Keratinocyte (primary cell): ENCODE data around the gene AKNA. TPM values are rescaled to one million over a fixed set of nuclear protein-coding genes. Genes with fewer than 3 reads are reported as not detected.

Experiments
- DNase-seq: peaks from one replicate; pipeline ENCODE4 v3.0.0-alpha.2; 2011; ENCODE audit warnings: low read depth, missing footprints, low spot score
- FAIRE-seq: peaks from 2 replicates; lab custom pipeline; 2011; peaks lifted over from hg19 to GRCh38; lab: Jason Lieb, UNC
- H2AFZ ChIP-seq: 2 replicates; pipeline ENCODE4 v1.6.0; 2012; ENCODE audit warnings: low read length, control low read depth, inconsistent platforms; ENCODE audit not compliant: control insufficient read depth
- H3K27ac ChIP-seq: 2 replicates; pipeline ENCODE4 v1.5.1; 2011; ENCODE audit warnings: low read length; ENCODE audit not compliant: control insufficient read depth, insufficient read depth
- H3K27me3 ChIP-seq: 3 replicates; pipeline ENCODE4 v1.6.0; 2011; ENCODE audit warnings: low read length; ENCODE audit not compliant: control insufficient read depth, insufficient read depth; ENCODE audit errors: extremely low read depth
- H3K36me3 ChIP-seq, 2 experiments: 2 replicates in 1 of 2; 3 replicates in 1 of 2; pipeline ENCODE4 v1.5.1; 2011; ENCODE audit warnings: low read length in 2 of 2, mild to moderate bottlenecking in 1 of 2; ENCODE audit not compliant: control insufficient read depth in 2 of 2, insufficient read depth in 2 of 2; ENCODE audit errors: extremely low read depth in 1 of 2
- H3K4me1 ChIP-seq: 3 replicates; pipeline ENCODE4 v1.5.1; 2011; ENCODE audit warnings: low read length; ENCODE audit not compliant: control insufficient read depth, insufficient read depth; ENCODE audit errors: extremely low read depth
- H3K4me2 ChIP-seq: 3 replicates; pipeline ENCODE4 v1.6.0; 2011; ENCODE audit warnings: low read depth, low read length; ENCODE audit not compliant: control insufficient read depth, insufficient read depth; ENCODE audit errors: extremely low read depth
- H3K4me3 ChIP-seq, 3 experiments: fragments of 200-600 bp in 1 of 3; sonication (generic) in 1 of 3; 2 replicates in 2 of 3; 3 replicates in 1 of 3; pipeline ENCODE4 v1.5.1; 2011 to 2016; ENCODE audit warnings: low read length in 3 of 3, mild to moderate bottlenecking in 3 of 3, control low read depth in 2 of 3, inconsistent platforms in 1 of 3, low read depth in 1 of 3, mixed read lengths in 1 of 3, mixed run types in 1 of 3, moderate library complexity in 1 of 3; ENCODE audit not compliant: control insufficient read depth in 2 of 3, insufficient read depth in 2 of 3; ENCODE audit errors: extremely low read depth in 1 of 3
- H3K79me2 ChIP-seq: 2 replicates; pipeline ENCODE4 v1.6.0; 2012; ENCODE audit warnings: low read length; ENCODE audit not compliant: control insufficient read depth, insufficient read depth
- H3K9ac ChIP-seq: 3 replicates; pipeline ENCODE4 v1.6.0; 2011; ENCODE audit warnings: low read length; ENCODE audit not compliant: control insufficient read depth, insufficient read depth; ENCODE audit errors: extremely low read depth
- H3K9me1 ChIP-seq: 3 replicates; pipeline ENCODE4 v1.6.0; 2011; ENCODE audit warnings: low read length; ENCODE audit not compliant: control insufficient read depth, insufficient read depth; ENCODE audit errors: extremely low read depth
- H3K9me3 ChIP-seq: 2 replicates; pipeline ENCODE4 v1.5.1; 2012; ENCODE audit warnings: low read depth, low read length; ENCODE audit not compliant: control insufficient read depth
- H4K20me1 ChIP-seq: 3 replicates; pipeline ENCODE4 v1.6.0; 2011; ENCODE audit warnings: low read length; ENCODE audit not compliant: control insufficient read depth, insufficient read depth; ENCODE audit errors: extremely low read depth
- EZH2 ChIP-seq: IDR thresholded peaks from one replicate; pipeline ENCODE4 v1.6.1; 2012; ENCODE audit warnings: inconsistent platforms, mild to moderate bottlenecking, low read length, moderate library complexity
- dilution Hi-C: fragments of 300-500 bp; cut with MboI; formaldehyde crosslinking; loops from one replicate; pipeline ENCODE4 v1.7.0; 2020; ENCODE audit warnings: low sequenced_read_pairs; ENCODE audit not compliant: extremely low pct_ligation_motif_present
- polyA plus RNA-seq, 5 experiments: library from polyadenylated mRNA; depleted of rRNA in 3 of 5; stranded (reverse) in 3 of 5; stranded (forward) in 1 of 5; unstranded in 1 of 5; fragments of >200 nt; gene quantifications; 1 replicate in 1 of 5; 2 replicates in 3 of 5; 3 replicates in 1 of 5; pipeline versions ENCODE4 v1.2.1 to v1.2.3, GENCODE V29; 2011 to 2012; ENCODE audit warnings: missing spikeins in 2 of 5, low read depth in 1 of 5, low replicate concordance in 1 of 5
- TF ChIP-seq, protein P1 (sequence below), 3 experiments: IDR thresholded peaks in 1 of 3; conservative IDR thresholded peaks in 1 of 3; optimal IDR thresholded peaks in 1 of 3; 2 replicates in 2 of 3; 3 replicates in 1 of 3; pipeline versions ENCODE3 to v1.5.1; 2011; ENCODE audit warnings: low read length in 3 of 3, mild to moderate bottlenecking in 3 of 3, moderate library complexity in 2 of 3, control low read depth in 1 of 3, inconsistent platforms in 1 of 3; ENCODE audit not compliant: insufficient read depth in 2 of 3; ENCODE audit errors: extremely low read depth in 1 of 3

AKNA gene
- polyA plus RNA-seq, 1 donor (not counting 4 experiments of a cell fraction or from before 2014, with no cell fraction given): 0.79 TPM

DNA sequence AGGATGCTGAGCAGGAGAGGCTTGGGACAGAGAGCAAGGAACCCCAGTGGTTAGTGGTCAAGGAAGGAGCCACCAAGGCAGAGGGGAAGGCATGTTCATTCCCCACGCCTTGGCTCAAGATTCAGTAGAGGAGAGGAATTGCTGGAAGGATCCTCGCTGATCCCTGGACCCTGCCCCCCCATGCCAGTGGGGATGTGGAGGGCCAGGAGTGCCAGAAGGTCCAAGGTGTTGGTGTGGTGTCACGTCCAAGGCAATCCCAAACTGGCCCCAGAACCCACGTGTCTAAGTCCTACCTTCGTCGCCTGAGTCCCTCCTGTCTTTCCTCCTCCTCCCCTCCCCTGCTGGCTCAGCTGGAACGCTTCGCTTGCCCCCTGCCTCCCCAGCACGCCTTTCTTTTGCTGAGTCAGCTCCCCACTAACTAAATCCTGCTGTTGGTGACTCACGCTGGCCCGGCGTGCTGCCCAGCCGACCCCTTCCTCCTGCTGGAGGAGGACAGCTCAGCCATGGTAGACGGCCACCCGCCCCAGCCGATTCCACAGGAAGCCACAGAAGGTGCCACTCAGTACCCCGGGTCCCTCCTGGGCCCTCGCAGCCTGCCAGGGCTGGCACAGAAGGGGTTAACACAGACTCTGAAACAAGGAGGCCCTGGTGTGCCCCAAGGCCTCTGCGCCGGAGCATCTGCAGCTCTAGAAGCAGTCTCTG, 102.5 kb downstream of the AKNA start:
- no peaks in the 10 kb centered on the region for H3K27me3 ChIP-seq
- FAIRE-seq: no peak
- H3K9ac ChIP-seq: no peak overlapping the region
- no peak overlapping the region for H3K27ac ChIP-seq
- DNase-seq: no peak
- no peaks in the 10 kb centered on the region for H4K20me1 ChIP-seq
- H3K9me3 ChIP-seq: no peaks in the 10 kb centered on the region
- peaks cover 3 to 8% of the 10 kb centered on the region in 2 experiments for H3K36me3 ChIP-seq
- H3K79me2 ChIP-seq: no peaks in the 10 kb centered on the region
- H3K4me3 ChIP-seq: no peak overlapping the region
- TF ChIP-seq, protein P1, sequence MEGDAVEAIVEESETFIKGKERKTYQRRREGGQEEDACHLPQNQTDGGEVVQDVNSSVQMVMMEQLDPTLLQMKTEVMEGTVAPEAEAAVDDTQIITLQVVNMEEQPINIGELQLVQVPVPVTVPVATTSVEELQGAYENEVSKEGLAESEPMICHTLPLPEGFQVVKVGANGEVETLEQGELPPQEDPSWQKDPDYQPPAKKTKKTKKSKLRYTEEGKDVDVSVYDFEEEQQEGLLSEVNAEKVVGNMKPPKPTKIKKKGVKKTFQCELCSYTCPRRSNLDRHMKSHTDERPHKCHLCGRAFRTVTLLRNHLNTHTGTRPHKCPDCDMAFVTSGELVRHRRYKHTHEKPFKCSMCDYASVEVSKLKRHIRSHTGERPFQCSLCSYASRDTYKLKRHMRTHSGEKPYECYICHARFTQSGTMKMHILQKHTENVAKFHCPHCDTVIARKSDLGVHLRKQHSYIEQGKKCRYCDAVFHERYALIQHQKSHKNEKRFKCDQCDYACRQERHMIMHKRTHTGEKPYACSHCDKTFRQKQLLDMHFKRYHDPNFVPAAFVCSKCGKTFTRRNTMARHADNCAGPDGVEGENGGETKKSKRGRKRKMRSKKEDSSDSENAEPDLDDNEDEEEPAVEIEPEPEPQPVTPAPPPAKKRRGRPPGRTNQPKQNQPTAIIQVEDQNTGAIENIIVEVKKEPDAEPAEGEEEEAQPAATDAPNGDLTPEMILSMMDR (optimal IDR thresholded peaks at IDR 0.05 in 1 of 3, IDR thresholded peaks at IDR 0.05 in 1 of 3, conservative IDR thresholded peaks at IDR 0.05 in 1 of 3; ENCODE audit: extremely low read depth in 1 of 3, insufficient read depth in 2 of 3, low read length in 3 of 3): no peak
- no peak for TF ChIP-seq EZH2
- peaks cover 42% of the 10 kb centered on the region for H3K4me1 ChIP-seq
- no peak overlapping the region for H2AFZ ChIP-seq
- no peak overlapping the region for H3K4me2 ChIP-seq
- dilution Hi-C loops: no loop called here
- no peaks in the 10 kb centered on the region for H3K9me1 ChIP-seq

DNA sequence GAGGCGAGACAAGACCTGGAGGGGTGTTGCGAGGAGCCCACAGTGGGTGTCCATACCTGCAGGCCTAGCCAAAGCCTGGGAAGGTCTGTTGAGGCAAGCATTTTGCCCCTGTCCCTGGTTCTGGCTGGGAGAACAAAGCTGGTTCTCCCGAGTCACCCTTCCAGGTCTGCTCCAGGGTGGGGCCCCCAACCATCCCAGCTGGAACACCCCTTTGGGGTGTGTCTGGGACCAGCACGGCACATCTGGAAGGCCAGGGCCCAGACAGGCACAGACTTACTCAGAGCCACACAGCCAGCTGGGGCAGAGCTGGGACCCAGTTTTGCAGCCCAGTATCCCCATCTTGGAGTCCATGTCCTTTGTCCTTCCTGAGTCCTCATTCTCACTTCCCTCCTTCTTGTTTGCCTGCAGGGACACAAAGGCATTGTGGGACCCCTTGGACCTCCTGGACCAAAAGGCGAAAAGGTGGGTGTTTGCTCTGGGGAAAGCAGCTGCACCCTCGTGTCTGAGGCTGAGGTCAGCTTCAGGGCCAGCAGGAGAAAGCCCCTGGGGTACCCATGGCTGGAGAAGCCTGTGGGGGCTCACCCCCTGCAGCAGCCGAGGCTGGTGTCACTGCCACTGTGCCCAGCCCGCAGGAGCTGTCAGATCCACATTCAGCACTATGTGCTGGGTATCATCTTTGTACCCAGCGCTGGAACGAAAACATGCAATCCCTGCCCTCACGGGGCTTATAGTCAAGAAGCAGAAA, 103.3 kb downstream of the AKNA start:
- peaks cover 3 to 8% of the 10 kb centered on the region in 2 experiments for H3K36me3 ChIP-seq
- no peak overlapping the region for H3K4me3 ChIP-seq
- peaks cover 43% of the 10 kb centered on the region for H3K4me1 ChIP-seq
- H3K79me2 ChIP-seq: no peaks in the 10 kb centered on the region
- H3K27ac ChIP-seq: no peak overlapping the region
- DNase-seq (no peak), FAIRE-seq (no peak)
- no peak overlapping the region for H3K4me2 ChIP-seq
- H3K9ac ChIP-seq: no peak overlapping the region
- no peaks in the 10 kb centered on the region for H3K9me1 ChIP-seq
- H2AFZ ChIP-seq: no peak overlapping the region
- TF ChIP-seq EZH2: no peak
- TF ChIP-seq, protein P1 (optimal IDR thresholded peaks at IDR 0.05 in 1 of 3, IDR thresholded peaks at IDR 0.05 in 1 of 3, conservative IDR thresholded peaks at IDR 0.05 in 1 of 3; ENCODE audit: extremely low read depth in 1 of 3, insufficient read depth in 2 of 3, low read length in 3 of 3): no peak
- H4K20me1 ChIP-seq: no peaks in the 10 kb centered on the region
- dilution Hi-C loops: no loop called here
- no peaks in the 10 kb centered on the region for H3K9me3 ChIP-seq
- no peaks in the 10 kb centered on the region for H3K27me3 ChIP-seq

Other genes with a start within 250 kb of the AKNA start
- 10.1 to 24.1 TPM (median 14.0 TPM) in 3 replicates for gene COL27A1, start 232.4 kb downstream of the AKNA start, polyA plus RNA-seq
- not detected in 3 replicates for gene ORM1, start 64.9 kb downstream of the AKNA start, polyA plus RNA-seq
- not detected in 3 replicates for gene ORM2, start 58.1 kb downstream of the AKNA start, polyA plus RNA-seq
- 1.2 to 2.2 TPM (median 1.5 TPM) in 3 replicates for gene WHRN, start 117.5 kb upstream of the AKNA start, polyA plus RNA-seq
- gene ATP6V1G1, start 199.8 kb upstream of the AKNA start, polyA plus RNA-seq: 159 to 214 TPM (median 211 TPM) in 3 replicates
- 7.0 to 7.6 TPM (median 7.6 TPM) in 3 replicates for gene TMEM268, start 223.3 kb upstream of the AKNA start, polyA plus RNA-seq